ENCODE measurements around the gene TAB2.

Gene TAB2

GRCh38 chr6:149313861-149314260 is 3.7 kb upstream of the TAB2 start:
- TF ChIP-seq, protein P1, sequence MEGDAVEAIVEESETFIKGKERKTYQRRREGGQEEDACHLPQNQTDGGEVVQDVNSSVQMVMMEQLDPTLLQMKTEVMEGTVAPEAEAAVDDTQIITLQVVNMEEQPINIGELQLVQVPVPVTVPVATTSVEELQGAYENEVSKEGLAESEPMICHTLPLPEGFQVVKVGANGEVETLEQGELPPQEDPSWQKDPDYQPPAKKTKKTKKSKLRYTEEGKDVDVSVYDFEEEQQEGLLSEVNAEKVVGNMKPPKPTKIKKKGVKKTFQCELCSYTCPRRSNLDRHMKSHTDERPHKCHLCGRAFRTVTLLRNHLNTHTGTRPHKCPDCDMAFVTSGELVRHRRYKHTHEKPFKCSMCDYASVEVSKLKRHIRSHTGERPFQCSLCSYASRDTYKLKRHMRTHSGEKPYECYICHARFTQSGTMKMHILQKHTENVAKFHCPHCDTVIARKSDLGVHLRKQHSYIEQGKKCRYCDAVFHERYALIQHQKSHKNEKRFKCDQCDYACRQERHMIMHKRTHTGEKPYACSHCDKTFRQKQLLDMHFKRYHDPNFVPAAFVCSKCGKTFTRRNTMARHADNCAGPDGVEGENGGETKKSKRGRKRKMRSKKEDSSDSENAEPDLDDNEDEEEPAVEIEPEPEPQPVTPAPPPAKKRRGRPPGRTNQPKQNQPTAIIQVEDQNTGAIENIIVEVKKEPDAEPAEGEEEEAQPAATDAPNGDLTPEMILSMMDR (IDR thresholded peaks at IDR 0.05; ENCODE audit: low read depth, low read length), result no peak
- DNase-seq, result no peak

DNA sequence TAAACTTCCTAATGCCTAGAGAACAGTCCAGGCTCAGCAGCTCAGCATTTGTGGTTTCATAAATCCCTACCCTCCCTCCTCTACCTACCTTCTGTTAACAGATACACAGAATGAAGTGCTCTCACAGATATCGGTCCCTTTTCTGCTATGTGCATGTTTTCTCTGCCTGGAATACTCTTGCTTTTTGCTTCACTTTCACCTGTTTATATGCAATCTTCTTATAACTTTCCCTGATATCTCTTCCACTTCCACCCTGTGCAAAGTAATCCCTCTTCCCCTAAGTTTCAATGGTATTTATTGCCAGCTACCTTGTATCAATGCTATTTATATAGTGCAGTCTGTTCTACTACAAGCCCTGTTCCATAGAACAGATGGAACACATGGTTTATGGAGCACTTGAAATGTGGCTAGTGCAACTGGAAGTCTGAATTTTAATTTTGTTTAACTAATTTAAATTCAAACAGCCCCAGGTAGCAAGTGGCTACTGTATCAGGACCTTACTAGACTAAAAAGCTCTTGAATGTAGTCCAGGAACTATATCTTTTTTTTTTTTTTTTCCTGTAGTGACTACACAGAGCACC is 3.1 kb upstream of the TAB2 start:
- H3K4me1 ChIP-seq, result no peaks in the 10 kb centered on the region
- H3K4me3 ChIP-seq (ENCODE audit: low read depth, low read length), result no peak overlapping the region
- no peaks in the 10 kb centered on the region for H3K9me3 ChIP-seq
- TF ChIP-seq, protein P1 (IDR thresholded peaks at IDR 0.05; ENCODE audit: low read depth, low read length), result no peak
- no peak for DNase-seq
- H3K27me3 ChIP-seq, result no peaks in the 10 kb centered on the region
- H3K36me3 ChIP-seq, result no peaks in the 10 kb centered on the region

More at GRCh38 chr6:149313861-149314260, 3.7 kb upstream of the TAB2 start:
- no peak overlapping the region for H3K4me3 ChIP-seq (ENCODE audit: low read depth, low read length)
- H3K36me3 ChIP-seq, result no peaks in the 10 kb centered on the region
- no peaks in the 10 kb centered on the region for H3K4me1 ChIP-seq
- H3K9me3 ChIP-seq, result no peaks in the 10 kb centered on the region
- H3K27me3 ChIP-seq, result no peaks in the 10 kb centered on the region

DNA sequence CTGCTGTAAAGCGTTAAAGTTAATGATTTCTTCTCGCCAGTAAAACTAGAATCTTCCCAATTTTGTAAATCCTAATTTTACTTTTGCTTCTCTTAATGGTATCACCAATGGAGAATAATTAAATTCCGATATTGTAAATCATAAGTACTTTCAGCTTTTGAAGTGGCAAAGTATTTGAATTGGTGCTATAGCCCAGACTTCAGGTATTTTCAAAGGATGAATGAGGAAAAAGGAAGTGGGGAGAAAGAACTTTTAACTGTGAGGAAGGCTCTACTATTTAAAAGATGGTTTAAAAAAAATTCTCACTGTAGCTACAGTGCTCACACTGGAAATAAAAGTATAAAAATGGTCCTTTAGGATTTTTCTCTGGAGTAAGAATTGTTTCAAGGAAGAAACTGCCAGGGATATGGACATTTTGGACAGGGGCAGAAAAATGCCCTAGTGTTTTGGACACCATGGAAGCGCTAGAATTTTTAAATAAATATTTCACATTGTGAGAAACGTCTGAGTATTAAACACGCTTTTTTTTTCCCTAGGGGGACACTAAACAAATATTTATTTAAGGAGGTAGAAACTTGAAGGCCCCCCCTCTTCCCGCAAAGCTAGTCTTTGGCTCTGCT is 1.3 kb upstream of the TAB2 start:
- H3K4me3 ChIP-seq (ENCODE audit: low read depth, low read length), result peak overlapping the region; percentile 83
- no peaks in the 10 kb centered on the region for H3K36me3 ChIP-seq
- TF ChIP-seq, protein P1 (IDR thresholded peaks at IDR 0.05; ENCODE audit: low read depth, low read length), result no peak
- H3K9me3 ChIP-seq, result no peaks in the 10 kb centered on the region
- no peaks in the 10 kb centered on the region for H3K27me3 ChIP-seq
- H3K4me1 ChIP-seq, result no peaks in the 10 kb centered on the region
- no peak for DNase-seq

- no peaks in the 10 kb centered on the region for H3K27me3 ChIP-seq
- no peaks in the 10 kb centered on the region for H3K9me3 ChIP-seq
- H3K36me3 ChIP-seq, result no peaks in the 10 kb centered on the region; the same call in 1 of the 2 replicates
- H3K4me3 ChIP-seq (ENCODE audit: low read depth, low read length), result peak overlapping the region; percentile 83
- H3K4me1 ChIP-seq, result no peaks in the 10 kb centered on the region; the same call in 1 of the 2 replicates
- TF ChIP-seq, protein P1 (IDR thresholded peaks at IDR 0.05; ENCODE audit: low read depth, low read length), result no peak
- DNase-seq, result peak; percentile 93
Observed at GRCh38 chr6:149316740-149317643, 520 bp upstream of the TAB2 start.

- TF ChIP-seq, protein P1 (IDR thresholded peaks at IDR 0.05; ENCODE audit: low read depth, low read length), result no peak
- H3K4me1 ChIP-seq, result no peaks in the 10 kb centered on the region; the same call in 1 of the 2 replicates
- no peaks in the 10 kb centered on the region; the same call in 1 of the 2 replicates for H3K36me3 ChIP-seq
- H3K4me3 ChIP-seq (ENCODE audit: low read depth, low read length), result peak overlapping the region; percentile 71
- no peaks in the 10 kb centered on the region for H3K9me3 ChIP-seq
- no peak for DNase-seq
- no peaks in the 10 kb centered on the region for H3K27me3 ChIP-seq
Observed at GRCh38 chr6:149318581-149319286, 1.2 kb downstream of the TAB2 start.

All from BE2C (cell line).